ENCODE results near the gene TMEM101.

GRCh38 chr17:43983515-43984411 lies 31.0 kb downstream of the TMEM101 start:
- no peak for TF ChIP-seq POLR2A (IDR thresholded peaks at IDR 0.05)
- TF ChIP-seq CTCF (IDR thresholded peaks at IDR 0.05 in 8 of 11, conservative IDR thresholded peaks at IDR 0.05 in 3 of 11) = peak in 2 of 11 experiments; percentile 14 to 31

All from spleen (tissue), 7 donors.